ENCODE measurements around the gene PLA2G6.
"Not testable (repeated sequence)": the region's sequence is repeated elsewhere in the genome, so short reads cannot be mapped to it uniquely, and the experiment has no call there.

The PLA2G6 gene

GRCh38 chr22:38120359-38121110 lies 61.1 kb downstream of the PLA2G6 start:
- DNase-seq (ENCODE audit: low spot score in 2 of 2), result no peak
- H3K4me1 ChIP-seq, result no peaks in the 10 kb centered on the region
- no peak overlapping the region for H3K4me3 ChIP-seq
- H3K9me3 ChIP-seq, result no peaks in the 10 kb centered on the region
- H3K27me3 ChIP-seq (ENCODE audit: low read depth), result no peaks in the 10 kb centered on the region
- no peaks in the 10 kb centered on the region for H3K36me3 ChIP-seq (replicated peaks)
- in situ Hi-C loops (cut with MboI; ENCODE audit: low sequenced_read_pairs), result no loop called here

DNA sequence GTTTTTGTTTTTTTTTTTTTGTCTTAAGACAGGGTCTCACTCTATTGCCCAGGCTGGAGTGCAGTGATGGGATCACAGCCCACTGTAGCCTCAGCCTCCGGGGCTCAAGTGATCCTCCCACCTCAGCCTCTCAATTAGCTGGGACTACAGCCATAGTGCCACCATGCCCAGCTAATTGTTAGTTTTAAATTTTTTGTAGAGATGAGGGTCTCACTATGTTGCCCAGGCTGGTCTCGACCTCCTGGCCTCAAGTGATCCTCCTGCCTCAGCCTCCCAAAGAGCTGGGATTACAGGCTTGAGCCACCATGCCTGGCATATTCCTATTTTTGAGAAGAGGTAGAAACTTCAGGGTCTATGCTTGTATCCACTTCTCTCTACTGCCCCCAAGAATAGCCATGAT lies 62.9 kb downstream of the PLA2G6 start:
- H3K36me3 ChIP-seq (replicated peaks); H3K4me3 ChIP-seq; in situ Hi-C loops (cut with MboI; ENCODE audit: low sequenced_read_pairs); H3K27me3 ChIP-seq (ENCODE audit: low read depth); H3K4me1 ChIP-seq; H3K9me3 ChIP-seq; DNase-seq (ENCODE audit: low spot score in 2 of 2): not testable (repeated sequence)

GRCh38 chr22:38118182-38118581 lies 63.4 kb downstream of the PLA2G6 start:
- no peaks in the 10 kb centered on the region for H3K27me3 ChIP-seq (ENCODE audit: low read depth)
- H3K9me3 ChIP-seq, result no peaks in the 10 kb centered on the region
- no peak for DNase-seq (ENCODE audit: low spot score in 2 of 2)
- H3K36me3 ChIP-seq (replicated peaks), result no peaks in the 10 kb centered on the region; the same call in 1 of the 2 replicates
- H3K4me3 ChIP-seq, result no peak overlapping the region
- in situ Hi-C loops (cut with MboI; ENCODE audit: low sequenced_read_pairs), result no loop called here
- H3K4me1 ChIP-seq, result no peaks in the 10 kb centered on the region

DNA sequence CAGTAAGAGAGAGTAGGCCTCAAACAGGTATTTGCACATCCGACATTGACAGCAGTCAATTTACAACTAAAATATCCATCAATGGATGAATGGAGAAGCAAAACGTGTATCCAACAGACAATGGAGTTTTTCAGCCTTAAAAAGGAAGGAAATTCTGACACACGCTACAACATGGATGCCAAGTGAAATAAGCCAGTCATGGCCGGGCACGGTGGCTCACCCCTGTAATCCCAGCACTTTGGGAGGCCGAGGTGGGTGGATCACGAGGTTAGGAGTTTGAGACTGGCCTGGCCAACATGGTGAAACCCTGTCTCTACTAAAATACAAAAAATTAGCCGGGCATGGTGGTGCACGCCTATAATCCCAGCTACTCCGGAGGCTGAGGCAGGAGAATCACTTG lies 64.1 kb downstream of the PLA2G6 start:
- DNase-seq (ENCODE audit: low spot score in 2 of 2); H3K36me3 ChIP-seq (replicated peaks); in situ Hi-C loops (cut with MboI; ENCODE audit: low sequenced_read_pairs); H3K4me1 ChIP-seq; H3K27me3 ChIP-seq (ENCODE audit: low read depth); H3K9me3 ChIP-seq; H3K4me3 ChIP-seq: not testable (repeated sequence)

DNA sequence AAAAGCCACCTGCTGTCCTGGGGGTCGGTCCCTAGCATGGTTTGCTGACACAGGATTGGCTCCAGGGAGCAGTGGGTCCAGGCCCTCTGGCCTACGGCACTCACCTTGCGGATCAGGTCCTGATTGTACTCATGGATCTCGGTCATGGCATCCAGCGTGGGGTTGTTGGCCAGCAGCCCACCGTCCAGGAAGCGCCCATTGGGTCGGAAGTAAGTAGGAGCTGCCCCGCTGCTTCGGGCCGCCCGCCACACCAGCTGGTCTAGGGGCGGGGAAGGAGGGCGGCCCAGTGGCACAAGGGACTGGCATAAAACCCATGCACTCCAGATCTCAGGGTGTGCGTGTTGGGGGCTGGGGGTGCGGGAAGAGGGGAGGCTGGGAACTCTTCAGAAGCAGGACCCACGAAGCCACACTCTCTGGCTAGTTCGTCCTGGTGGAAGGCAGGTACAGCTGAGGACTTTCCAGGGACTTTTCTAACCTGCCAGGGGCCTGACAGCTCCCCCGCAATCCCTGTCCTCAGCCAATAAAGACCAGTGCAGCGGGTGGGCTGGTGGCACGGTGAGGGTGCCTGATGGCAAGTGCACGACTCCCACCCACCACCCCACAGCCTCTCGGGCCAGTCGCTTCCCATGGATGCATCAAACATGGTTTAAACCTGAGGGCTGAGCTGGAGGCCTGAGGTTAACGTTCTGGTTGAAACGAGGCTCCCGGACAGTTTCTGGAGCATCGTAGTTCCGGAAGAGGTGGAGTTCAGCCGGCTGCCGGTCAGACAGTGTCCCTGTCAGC lies 66.0 kb downstream of the PLA2G6 start:
- Histone ChIP-seq H3K4me1 (no peaks in the 10 kb centered on the region), H3K9me3 (no peaks in the 10 kb centered on the region), H3K4me3 (no peak overlapping the region), H3K27me3 (ENCODE audit: low read depth) (no peaks in the 10 kb centered on the region), H3K36me3 (replicated peaks) (no peaks in the 10 kb centered on the region; the same call in 1 of the 2 replicates)
- in situ Hi-C loops (cut with MboI; ENCODE audit: low sequenced_read_pairs), result no loop called here
- DNase-seq (ENCODE audit: low spot score in 2 of 2), result no peak

- H3K4me1 ChIP-seq, result no peaks in the 10 kb centered on the region
- DNase-seq (ENCODE audit: low spot score in 2 of 2), result peak; percentile 54 to 91
- H3K9me3 ChIP-seq, result no peaks in the 10 kb centered on the region
- H3K4me3 ChIP-seq, result no peak overlapping the region
- no peaks in the 10 kb centered on the region for H3K27me3 ChIP-seq (ENCODE audit: low read depth)
- no peaks in the 10 kb centered on the region; the same call in 1 of the 2 replicates for H3K36me3 ChIP-seq (replicated peaks)
- in situ Hi-C loops (cut with MboI; ENCODE audit: low sequenced_read_pairs), result no loop called here
These were observed 66.9 kb downstream of the PLA2G6 start for GRCh38 chr22:38114484-38115398.

DNA sequence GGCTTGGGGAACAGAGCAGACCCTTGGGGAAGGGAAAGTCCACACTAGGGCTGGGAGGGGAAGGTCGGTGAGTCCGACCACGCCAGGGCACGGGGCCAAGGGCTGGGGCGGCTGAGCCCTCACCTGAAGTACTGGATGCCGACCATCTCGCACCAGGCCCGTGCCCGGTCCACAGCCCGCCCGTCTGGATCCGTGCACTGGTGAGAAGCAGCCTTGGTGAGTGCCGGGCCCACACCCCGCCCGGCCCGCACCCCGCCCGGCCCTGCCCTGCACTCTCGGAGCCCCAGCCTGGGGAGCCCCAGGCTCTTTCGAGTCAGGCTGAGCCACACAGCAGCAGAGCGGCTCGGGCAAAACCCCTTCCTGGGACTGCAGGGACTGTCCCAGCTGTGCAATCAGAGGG lies 69.2 kb downstream of the PLA2G6 start:
- no peak for DNase-seq (ENCODE audit: low spot score in 2 of 2)
- Histone ChIP-seq H3K27me3 (ENCODE audit: low read depth) (no peaks in the 10 kb centered on the region), H3K4me3 (no peak overlapping the region), H3K9me3 (no peaks in the 10 kb centered on the region), H3K36me3 (replicated peaks) (no peaks in the 10 kb centered on the region; the same call in 1 of the 2 replicates), H3K4me1 (no peaks in the 10 kb centered on the region)
- in situ Hi-C loops (cut with MboI; ENCODE audit: low sequenced_read_pairs), result no loop called here

DNA sequence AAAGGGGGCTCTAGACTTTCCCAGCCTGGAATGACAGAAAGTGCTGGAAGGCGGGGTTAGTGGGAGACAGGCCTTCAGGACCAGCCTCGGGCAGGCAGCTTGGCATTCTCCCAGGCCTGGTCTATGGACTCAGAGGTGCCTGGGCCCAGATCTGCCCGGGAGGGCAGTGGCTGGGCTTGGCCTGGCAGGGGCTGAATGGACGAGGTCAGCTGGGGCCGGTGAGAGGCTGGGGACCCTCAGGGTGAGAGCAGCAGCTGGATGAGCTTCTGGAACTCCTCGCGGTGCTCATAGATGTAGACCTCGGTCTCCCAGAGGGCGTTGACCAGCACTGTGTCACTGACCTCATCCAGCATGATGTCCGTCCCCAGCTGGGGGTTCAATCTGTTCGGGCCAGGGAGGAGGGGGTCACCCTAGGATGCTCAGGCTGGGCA lies 69.7 kb downstream of the PLA2G6 start:
- Histone ChIP-seq H3K4me3 (no peak overlapping the region), H3K9me3 (no peaks in the 10 kb centered on the region), H3K36me3 (replicated peaks) (no peaks in the 10 kb centered on the region; the same call in 1 of the 2 replicates), H3K27me3 (ENCODE audit: low read depth) (no peaks in the 10 kb centered on the region), H3K4me1 (no peaks in the 10 kb centered on the region)
- no peak for DNase-seq (ENCODE audit: low spot score in 2 of 2)
- in situ Hi-C loops (cut with MboI; ENCODE audit: low sequenced_read_pairs), result no loop called here

DNA sequence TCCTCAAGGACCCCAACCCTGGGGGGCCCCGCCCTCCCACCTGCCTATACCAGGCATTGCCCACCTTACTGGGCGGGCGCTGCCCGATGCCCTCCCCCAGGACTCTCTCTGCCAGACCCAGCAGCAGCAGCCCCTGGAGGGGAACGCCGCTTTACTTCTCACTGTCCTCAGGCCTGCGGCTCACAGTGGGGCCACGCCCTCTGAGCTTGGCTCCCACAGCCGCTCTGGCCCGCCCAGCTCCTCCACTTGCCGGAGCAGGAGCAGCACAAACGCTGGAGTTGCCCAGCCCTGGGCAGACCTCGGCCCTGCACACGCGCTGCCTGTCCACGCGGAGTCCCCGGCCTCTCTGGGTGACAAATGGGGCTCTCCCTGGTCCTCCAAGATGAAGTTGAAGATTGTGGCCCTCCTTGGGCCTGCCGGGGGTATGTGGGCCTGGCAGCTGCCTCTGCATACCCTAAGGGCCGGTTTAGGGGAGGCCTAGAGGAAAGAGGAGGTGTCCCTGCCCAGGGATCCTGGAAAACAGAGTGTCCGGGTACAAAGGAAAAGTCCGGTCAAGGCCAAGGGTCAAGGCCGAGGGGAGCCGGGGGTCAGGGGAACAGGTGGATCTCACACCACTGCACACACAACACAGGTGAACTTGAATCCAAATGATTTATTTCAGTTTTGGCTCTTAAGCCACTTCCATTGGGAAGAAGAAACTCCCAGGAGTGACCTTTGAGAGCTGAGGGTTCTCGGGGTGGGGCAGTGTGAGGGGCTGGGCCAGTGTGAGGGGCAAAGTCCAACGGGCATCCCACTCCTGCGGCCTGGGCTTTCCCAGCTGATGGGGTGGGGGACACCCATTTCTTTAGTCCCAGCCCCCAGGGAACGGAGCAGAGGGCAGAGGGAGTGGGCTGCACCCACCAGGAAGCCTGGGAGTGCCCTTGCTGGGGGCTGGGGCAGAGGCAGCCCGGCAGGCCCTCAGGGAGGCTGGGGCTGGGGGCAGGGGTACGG lies 70.5 kb downstream of the PLA2G6 start:
- Histone ChIP-seq H3K36me3 (replicated peaks) (no peaks in the 10 kb centered on the region; the same call in 1 of the 2 replicates), H3K4me3 (no peak overlapping the region), H3K4me1 (no peaks in the 10 kb centered on the region), H3K27me3 (ENCODE audit: low read depth) (no peaks in the 10 kb centered on the region), H3K9me3 (no peaks in the 10 kb centered on the region)
- no peak for DNase-seq (ENCODE audit: low spot score in 2 of 2)
- in situ Hi-C loops (cut with MboI; ENCODE audit: low sequenced_read_pairs), result no loop called here

GRCh38 chr22:38110008-38110862 lies 71.4 kb downstream of the PLA2G6 start, which contains the start of gene BAIAP2L2:
TSS of gene BAIAP2L2 (minus strand) at chr22:38110684. CDS start at chr22:38110525, 159 bp downstream.
- in situ Hi-C loops (cut with MboI; ENCODE audit: low sequenced_read_pairs), result no loop called here
- H3K27me3 ChIP-seq (ENCODE audit: low read depth), result no peaks in the 10 kb centered on the region
- H3K36me3 ChIP-seq (replicated peaks), result no peaks in the 10 kb centered on the region; the same call in 1 of the 2 replicates
- DNase-seq (ENCODE audit: low spot score in 2 of 2), result no peak
- H3K4me3 ChIP-seq, result no peak within 1 kb of the TSS
- no peaks in the 10 kb centered on the region for H3K4me1 ChIP-seq
- no peaks in the 10 kb centered on the region for H3K9me3 ChIP-seq

DNA sequence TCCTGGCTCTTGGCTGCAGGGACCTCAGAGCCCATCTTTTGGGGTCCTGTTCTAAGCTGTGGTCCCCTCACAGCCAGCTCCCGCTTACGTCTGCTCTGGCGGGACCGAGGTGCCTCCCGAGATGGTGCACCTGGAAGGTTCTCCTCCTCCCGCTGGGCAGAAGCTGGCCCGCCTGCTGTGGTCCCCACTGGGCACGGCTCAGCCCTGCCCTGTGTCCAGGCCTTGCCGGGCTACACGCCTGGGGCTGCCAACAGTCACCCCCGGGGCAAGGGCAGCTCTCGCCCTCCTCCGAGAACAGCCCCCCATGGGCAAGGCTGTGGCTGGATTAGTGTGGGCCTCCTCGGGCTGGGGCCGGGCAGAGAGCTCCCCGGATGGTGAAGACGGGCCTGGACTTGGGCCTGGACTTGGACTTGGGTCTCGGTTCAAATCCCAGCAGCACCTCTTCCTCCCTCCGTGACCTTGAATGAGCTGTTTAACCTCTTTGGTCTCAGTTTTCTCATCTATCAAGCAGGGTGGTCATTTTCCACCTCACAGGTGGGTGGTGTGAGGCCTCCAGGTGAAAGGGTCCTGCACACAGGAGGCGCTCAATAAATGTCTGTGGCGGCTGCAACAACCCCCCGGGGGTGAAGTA lies 72.1 kb downstream of the PLA2G6 start:
- H3K9me3 ChIP-seq, result no peaks in the 10 kb centered on the region
- H3K27me3 ChIP-seq (ENCODE audit: low read depth), result no peaks in the 10 kb centered on the region
- in situ Hi-C loops (cut with MboI; ENCODE audit: low sequenced_read_pairs), result no loop called here
- no peak for DNase-seq (ENCODE audit: low spot score in 2 of 2)
- no peaks in the 10 kb centered on the region for H3K4me1 ChIP-seq
- H3K4me3 ChIP-seq, result no peak overlapping the region
- no peaks in the 10 kb centered on the region for H3K36me3 ChIP-seq (replicated peaks)

Data from HAP-1 (cell line).